Measurements from ENCODE around the gene EIF3D.

The EIF3D gene

GRCh38 chr22:36569999-36570398 is 41.0 kb upstream of the EIF3D start:
- peaks cover 5% of the 10 kb centered on the region; the same call in 1 of the 2 replicates for H3K27me3 ChIP-seq (ENCODE audit: insufficient read depth, low read length)

GRCh38 chr22:36568846-36569245 is 39.9 kb upstream of the EIF3D start:
- H3K79me2 ChIP-seq (ENCODE audit: insufficient read depth, low read length), result no peaks in the 10 kb centered on the region
- H3K27me3 ChIP-seq (ENCODE audit: insufficient read depth, low read length), result peaks cover 5% of the 10 kb centered on the region; the same call in 1 of the 2 replicates
- no peaks in the 10 kb centered on the region for H3K9me3 ChIP-seq (ENCODE audit: low read length)
- no peak overlapping the region for H3K4me2 ChIP-seq (ENCODE audit: low read length)
- H2AFZ ChIP-seq (ENCODE audit: low read length), result no peak overlapping the region
- no peaks in the 10 kb centered on the region for H3K9me2 ChIP-seq (ENCODE audit: low read depth, low read length)
- no peak for TF ChIP-seq CTCF (IDR thresholded peaks at IDR 0.05; ENCODE audit: low read length)
- no peak for TF ChIP-seq EZH2 (IDR thresholded peaks at IDR 0.05; ENCODE audit: borderline replicate concordance, low read length)
- no peaks in the 10 kb centered on the region for H3F3A ChIP-seq (ENCODE audit: insufficient read depth, low read length)
- no peak overlapping the region for H3K9ac ChIP-seq (ENCODE audit: low read length)
- H3K4me3 ChIP-seq (ENCODE audit: low read depth, low read length, poor library complexity, severe bottlenecking), result no peak overlapping the region
- no peak overlapping the region for H3K27ac ChIP-seq (ENCODE audit: low read depth, low read length, poor library complexity, severe bottlenecking)
- H3K4me1 ChIP-seq (ENCODE audit: insufficient read depth, low read length, severe bottlenecking), result no peaks in the 10 kb centered on the region
- no peaks in the 10 kb centered on the region for H3K36me3 ChIP-seq (ENCODE audit: insufficient read depth, low read length)
- no peaks in the 10 kb centered on the region for H4K20me1 ChIP-seq (ENCODE audit: insufficient read depth, low read length)

More at GRCh38 chr22:36569999-36570398, 41.0 kb upstream of the EIF3D start:
- no peaks in the 10 kb centered on the region for H3K4me1 ChIP-seq (ENCODE audit: insufficient read depth, low read length, severe bottlenecking)
- no peaks in the 10 kb centered on the region for H4K20me1 ChIP-seq (ENCODE audit: insufficient read depth, low read length)
- H3F3A ChIP-seq (ENCODE audit: insufficient read depth, low read length), result no peaks in the 10 kb centered on the region
- H3K9me3 ChIP-seq (ENCODE audit: low read length), result no peaks in the 10 kb centered on the region
- no peaks in the 10 kb centered on the region for H3K79me2 ChIP-seq (ENCODE audit: insufficient read depth, low read length)
- H2AFZ ChIP-seq (ENCODE audit: low read length), result no peak overlapping the region
- no peak overlapping the region for H3K9ac ChIP-seq (ENCODE audit: low read length)
- TF ChIP-seq CTCF (IDR thresholded peaks at IDR 0.05; ENCODE audit: low read length) (no peak), EZH2 (IDR thresholded peaks at IDR 0.05; ENCODE audit: borderline replicate concordance, low read length) (no peak)
- H3K9me2 ChIP-seq (ENCODE audit: low read depth, low read length), result no peaks in the 10 kb centered on the region
- no peak overlapping the region for H3K4me3 ChIP-seq (ENCODE audit: low read depth, low read length, poor library complexity, severe bottlenecking)
- no peaks in the 10 kb centered on the region for H3K36me3 ChIP-seq (ENCODE audit: insufficient read depth, low read length)
- H3K4me2 ChIP-seq (ENCODE audit: low read length), result no peak overlapping the region
- H3K27ac ChIP-seq (ENCODE audit: low read depth, low read length, poor library complexity, severe bottlenecking), result no peak overlapping the region

- Histone ChIP-seq H2AFZ (ENCODE audit: low read length) (no peak overlapping the region), H3K27ac (ENCODE audit: low read depth, low read length, poor library complexity, severe bottlenecking) (no peak overlapping the region), H3F3A (ENCODE audit: insufficient read depth, low read length) (no peaks in the 10 kb centered on the region), H3K9me2 (ENCODE audit: low read depth, low read length) (no peaks in the 10 kb centered on the region), H3K4me2 (ENCODE audit: low read length) (no peak overlapping the region), H4K20me1 (ENCODE audit: insufficient read depth, low read length) (no peaks in the 10 kb centered on the region), H3K9me3 (ENCODE audit: low read length) (no peaks in the 10 kb centered on the region), H3K4me3 (ENCODE audit: low read depth, low read length, poor library complexity, severe bottlenecking) (no peak overlapping the region), H3K9ac (ENCODE audit: low read length) (no peak overlapping the region), H3K27me3 (ENCODE audit: insufficient read depth, low read length) (no peaks in the 10 kb centered on the region; the same call in 1 of the 2 replicates), H3K36me3 (ENCODE audit: insufficient read depth, low read length) (no peaks in the 10 kb centered on the region), H3K4me1 (ENCODE audit: insufficient read depth, low read length, severe bottlenecking) (no peaks in the 10 kb centered on the region), H3K79me2 (ENCODE audit: insufficient read depth, low read length) (no peaks in the 10 kb centered on the region)
- TF ChIP-seq EZH2 (IDR thresholded peaks at IDR 0.05; ENCODE audit: borderline replicate concordance, low read length) (no peak), CTCF (IDR thresholded peaks at IDR 0.05; ENCODE audit: low read length) (no peak)
Observed at GRCh38 chr22:36566720-36567119, 37.8 kb upstream of the EIF3D start.

Data from OCI-LY1 (cell line).